ENCODE measurements around the gene PPP2R2C. TPM values are rescaled to one million over a fixed set of nuclear protein-coding genes. Genes with fewer than 3 reads are reported as not detected.

Gene PPP2R2C
- polyA plus RNA-seq, 1 experiment = 0.06 TPM

DNA sequence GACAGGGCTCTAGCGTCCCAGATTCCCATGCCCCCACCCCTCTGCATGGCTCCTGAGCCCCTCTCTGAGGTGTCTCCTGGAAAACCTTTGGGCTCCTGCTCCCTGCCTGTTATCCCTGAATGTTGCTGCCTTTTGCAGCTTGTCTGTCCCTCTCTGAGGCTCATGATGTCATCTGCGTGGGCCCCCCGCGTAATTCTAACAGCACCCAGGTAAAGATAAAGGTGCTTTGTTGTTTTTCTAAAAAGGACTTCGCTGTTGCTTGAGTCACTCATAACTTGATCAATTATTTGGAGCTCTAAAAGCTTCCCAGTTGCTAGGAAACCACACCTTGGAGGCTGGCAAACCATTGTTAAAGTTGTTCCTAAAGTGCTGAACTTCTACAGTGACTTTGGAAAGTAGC lies 166.1 kb downstream of the PPP2R2C start:
- Histone ChIP-seq H3K27me3 (ENCODE audit: control insufficient read depth, insufficient read depth, low read length) (peaks cover 10% of the 10 kb centered on the region), H3K4me3 (ENCODE audit: low read depth, low read length) (no peak overlapping the region), H3K36me3 (ENCODE audit: control insufficient read depth, insufficient read depth, low read length) (peaks cover 14% of the 10 kb centered on the region)
- ChIA-PET CTCF (interaction anchor here (1.1 to 1.5 kb wide), 2 partner anchors 21 to 26 kb away, joined by 3 to 10 read pairs; no protein-coding TSS in a partner anchor), POLR2A (no interaction called here)
- TF ChIP-seq, protein P1, sequence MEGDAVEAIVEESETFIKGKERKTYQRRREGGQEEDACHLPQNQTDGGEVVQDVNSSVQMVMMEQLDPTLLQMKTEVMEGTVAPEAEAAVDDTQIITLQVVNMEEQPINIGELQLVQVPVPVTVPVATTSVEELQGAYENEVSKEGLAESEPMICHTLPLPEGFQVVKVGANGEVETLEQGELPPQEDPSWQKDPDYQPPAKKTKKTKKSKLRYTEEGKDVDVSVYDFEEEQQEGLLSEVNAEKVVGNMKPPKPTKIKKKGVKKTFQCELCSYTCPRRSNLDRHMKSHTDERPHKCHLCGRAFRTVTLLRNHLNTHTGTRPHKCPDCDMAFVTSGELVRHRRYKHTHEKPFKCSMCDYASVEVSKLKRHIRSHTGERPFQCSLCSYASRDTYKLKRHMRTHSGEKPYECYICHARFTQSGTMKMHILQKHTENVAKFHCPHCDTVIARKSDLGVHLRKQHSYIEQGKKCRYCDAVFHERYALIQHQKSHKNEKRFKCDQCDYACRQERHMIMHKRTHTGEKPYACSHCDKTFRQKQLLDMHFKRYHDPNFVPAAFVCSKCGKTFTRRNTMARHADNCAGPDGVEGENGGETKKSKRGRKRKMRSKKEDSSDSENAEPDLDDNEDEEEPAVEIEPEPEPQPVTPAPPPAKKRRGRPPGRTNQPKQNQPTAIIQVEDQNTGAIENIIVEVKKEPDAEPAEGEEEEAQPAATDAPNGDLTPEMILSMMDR (IDR thresholded peaks at IDR 0.05; ENCODE audit: insufficient read depth, low read depth, low read length) = no peak
- DNase-seq (ENCODE audit: low read depth) = no peak

DNA sequence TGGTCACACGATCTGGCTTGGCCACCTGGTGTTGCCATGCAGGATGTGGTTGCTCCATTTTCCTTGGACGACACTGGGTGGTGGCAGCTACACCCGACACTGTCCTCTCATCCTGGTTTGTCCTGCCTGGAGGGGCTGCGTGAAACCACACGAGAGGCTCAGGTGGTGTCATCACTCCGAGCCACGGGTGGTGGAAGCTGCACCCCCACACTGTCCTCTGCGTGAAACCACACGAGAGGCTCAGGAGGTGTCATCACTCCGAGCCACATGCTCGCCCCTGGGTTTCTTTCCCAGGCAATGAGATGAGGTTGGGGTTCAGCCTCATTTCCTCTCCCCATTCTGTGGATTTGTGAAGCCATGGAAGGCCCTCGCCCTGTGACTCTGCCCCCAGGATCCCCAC lies 168.5 kb downstream of the PPP2R2C start:
- ChIA-PET CTCF (no interaction called here), POLR2A (no interaction called here)
- no peak overlapping the region for H3K4me3 ChIP-seq (ENCODE audit: low read depth, low read length)
- peaks cover 4% of the 10 kb centered on the region for H3K27me3 ChIP-seq (ENCODE audit: control insufficient read depth, insufficient read depth, low read length)
- TF ChIP-seq, protein P1 (IDR thresholded peaks at IDR 0.05; ENCODE audit: insufficient read depth, low read depth, low read length) = no peak
- no peak for DNase-seq (ENCODE audit: low read depth)
- peaks cover 18% of the 10 kb centered on the region for H3K36me3 ChIP-seq (ENCODE audit: control insufficient read depth, insufficient read depth, low read length)

DNA sequence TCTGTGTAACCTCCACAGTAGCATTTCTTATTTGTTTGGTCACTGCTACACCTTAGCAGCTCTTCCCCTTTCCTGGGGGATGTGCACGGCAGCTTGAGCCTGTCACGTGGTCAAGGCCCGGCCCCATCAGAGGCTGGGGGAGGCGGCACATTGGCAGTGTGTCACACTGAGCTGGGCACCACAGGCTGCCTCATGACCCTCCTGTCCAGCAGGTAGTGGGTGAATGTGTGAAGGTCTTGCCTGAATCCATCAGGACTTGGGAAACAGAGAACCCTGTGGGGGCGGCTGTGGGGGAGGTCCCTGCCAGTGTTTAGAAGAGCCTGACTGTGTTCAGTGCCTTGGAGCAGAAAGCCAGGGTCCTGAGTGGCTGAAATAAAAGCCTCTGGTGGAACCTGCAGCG lies 169.5 kb downstream of the PPP2R2C start:
- H3K4me3 ChIP-seq (ENCODE audit: low read depth, low read length) = no peak overlapping the region
- POLR2A ChIA-PET = no interaction called here
- TF ChIP-seq, protein P1 (IDR thresholded peaks at IDR 0.05; ENCODE audit: insufficient read depth, low read depth, low read length) = no peak
- no peak for DNase-seq (ENCODE audit: low read depth)
- H3K36me3 ChIP-seq (ENCODE audit: control insufficient read depth, insufficient read depth, low read length) = peaks cover 18% of the 10 kb centered on the region
- CTCF ChIA-PET = interaction anchor here (1.0 kb wide), 1 partner anchor 51 kb away, joined by 3 read pairs; no protein-coding TSS in a partner anchor
- no peaks in the 10 kb centered on the region; the same call in 1 of the 2 replicates for H3K27me3 ChIP-seq (ENCODE audit: control insufficient read depth, insufficient read depth, low read length)

DNA sequence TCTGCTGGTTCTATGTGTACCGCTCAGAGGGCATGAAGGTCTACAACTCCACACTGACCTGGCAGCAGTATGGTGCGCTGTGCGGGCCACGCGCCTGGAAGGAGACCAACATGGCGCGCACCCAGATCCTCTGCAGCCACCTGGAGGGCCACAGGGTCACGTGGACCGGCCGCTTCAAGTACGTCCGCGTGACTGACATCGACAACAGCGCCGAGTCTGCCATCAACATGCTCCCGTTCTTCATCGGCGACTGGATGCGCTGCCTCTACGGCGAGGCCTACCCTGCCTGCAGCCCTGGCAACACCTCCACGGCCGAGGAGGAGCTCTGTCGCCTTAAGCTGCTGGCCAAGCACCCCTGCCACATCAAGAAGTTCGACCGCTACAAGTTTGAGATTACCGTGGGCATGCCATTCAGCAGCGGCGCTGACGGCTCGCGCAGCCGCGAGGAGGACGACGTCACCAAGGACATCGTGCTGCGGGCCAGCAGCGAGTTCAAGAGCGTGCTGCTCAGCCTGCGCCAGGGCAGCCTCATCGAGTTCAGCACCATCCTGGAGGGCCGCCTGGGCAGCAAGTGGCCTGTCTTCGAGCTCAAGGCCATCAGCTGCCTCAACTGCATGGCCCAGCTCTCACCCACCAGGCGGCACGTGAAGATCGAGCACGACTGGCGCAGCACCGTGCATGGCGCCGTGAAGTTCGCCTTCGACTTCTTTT lies 170.5 kb downstream of the PPP2R2C start:
- peaks cover 18% of the 10 kb centered on the region for H3K36me3 ChIP-seq (ENCODE audit: control insufficient read depth, insufficient read depth, low read length)
- ChIA-PET CTCF (interaction anchor here (1.0 to 1.3 kb wide), 2 partner anchors 38 to 50 kb away, joined by 3 read pairs; no protein-coding TSS in a partner anchor), POLR2A (no interaction called here)
- TF ChIP-seq, protein P1 (IDR thresholded peaks at IDR 0.05; ENCODE audit: insufficient read depth, low read depth, low read length) = no peak
- H3K27me3 ChIP-seq (ENCODE audit: control insufficient read depth, insufficient read depth, low read length) = no peaks in the 10 kb centered on the region
- no peak overlapping the region for H3K4me3 ChIP-seq (ENCODE audit: low read depth, low read length)
- no peak for DNase-seq (ENCODE audit: low read depth)

DNA sequence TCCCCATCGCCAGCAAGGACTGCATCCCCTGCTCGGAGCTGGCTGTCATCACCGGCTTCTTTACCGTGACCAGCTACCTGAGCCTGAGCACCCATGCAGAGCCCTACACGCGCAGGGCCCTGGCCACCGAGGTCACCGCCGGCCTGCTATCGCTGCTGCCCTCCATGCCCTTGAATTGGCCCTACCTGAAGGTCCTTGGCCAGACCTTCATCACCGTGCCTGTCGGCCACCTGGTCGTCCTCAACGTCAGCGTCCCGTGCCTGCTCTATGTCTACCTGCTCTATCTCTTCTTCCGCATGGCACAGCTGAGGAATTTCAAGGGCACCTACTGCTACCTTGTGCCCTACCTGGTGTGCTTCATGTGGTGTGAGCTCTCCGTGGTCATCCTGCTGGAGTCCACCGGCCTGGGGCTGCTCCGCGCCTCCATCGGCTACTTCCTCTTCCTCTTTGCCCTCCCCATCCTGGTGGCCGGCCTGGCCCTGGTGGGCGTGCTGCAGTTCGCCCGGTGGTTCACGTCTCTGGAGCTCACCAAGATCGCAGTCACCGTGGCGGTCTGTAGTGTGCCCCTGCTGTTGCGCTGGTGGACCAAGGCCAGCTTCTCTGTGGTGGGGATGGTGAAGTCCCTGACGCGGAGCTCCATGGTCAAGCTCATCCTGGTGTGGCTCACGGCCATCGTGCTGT lies 171.2 kb downstream of the PPP2R2C start:
- Histone ChIP-seq H3K4me3 (ENCODE audit: low read depth, low read length) (no peak overlapping the region), H3K36me3 (ENCODE audit: control insufficient read depth, insufficient read depth, low read length) (peaks cover 20% of the 10 kb centered on the region), H3K27me3 (ENCODE audit: control insufficient read depth, insufficient read depth, low read length) (no peaks in the 10 kb centered on the region)
- ChIA-PET POLR2A (no interaction called here), CTCF (interaction anchor here (1.3 kb wide), 1 partner anchor 37 kb away, joined by 3 read pairs; no protein-coding TSS in a partner anchor)
- DNase-seq (ENCODE audit: low read depth) = no peak
- TF ChIP-seq, protein P1 (IDR thresholded peaks at IDR 0.05; ENCODE audit: insufficient read depth, low read depth, low read length) = no peak
